H9 (cell line): ENCODE data around the gene PCDHGA6. TPM values are rescaled to one million over a fixed set of nuclear protein-coding genes. Genes with fewer than 3 reads are reported as not detected.

Experiments used
- DNase-seq: peaks from one replicate; pipeline ENCODE4 v3.0.0-alpha.2; 2017
- H2AFZ ChIP-seq: one replicate; pipeline ENCODE4 v1.6.1; 2013; ENCODE audit warnings: mild to moderate bottlenecking, low read length, control low read depth, moderate library complexity
- H2AK5ac ChIP-seq: 2 replicates; pipeline ENCODE4 v1.6.1; 2013; ENCODE audit warnings: low read length, control low read depth, mixed read lengths; ENCODE audit not compliant: insufficient read length
- H2BK120ac ChIP-seq: one replicate; pipeline ENCODE4 v1.6.1; 2013; ENCODE audit warnings: low read depth, mild to moderate bottlenecking, low read length, control low read depth, inconsistent platforms; ENCODE audit not compliant: poor library complexity, severe bottlenecking
- H2BK12ac ChIP-seq: 2 replicates; pipeline ENCODE4 v1.6.1; 2013; ENCODE audit warnings: low read length, control low read depth, mixed read lengths, low read depth; ENCODE audit not compliant: insufficient read length
- H2BK15ac ChIP-seq: 2 replicates; pipeline ENCODE4 v1.6.1; 2013; ENCODE audit warnings: low read depth, low read length, control low read depth
- H2BK20ac ChIP-seq: one replicate; pipeline ENCODE4 v1.6.1; 2013; ENCODE audit warnings: low read depth, mild to moderate bottlenecking, low read length, control low read depth, inconsistent platforms; ENCODE audit not compliant: poor library complexity, severe bottlenecking
- H2BK5ac ChIP-seq: 2 replicates; pipeline ENCODE4 v1.6.1; 2013; ENCODE audit warnings: low read length, control low read depth, mixed read lengths; ENCODE audit not compliant: insufficient read length
- H3K14ac ChIP-seq: 2 replicates; pipeline ENCODE4 v1.6.1; 2013; ENCODE audit warnings: low read length, control low read depth; ENCODE audit not compliant: insufficient read depth
- H3K18ac ChIP-seq: 2 replicates; pipeline ENCODE4 v1.6.1; 2013; ENCODE audit warnings: low read depth, mild to moderate bottlenecking, mixed read lengths, low read length, control low read depth; ENCODE audit not compliant: insufficient read length
- H3K23ac ChIP-seq: 2 replicates; pipeline ENCODE4 v1.6.1; 2013; ENCODE audit warnings: low read length, control low read depth, mixed read lengths, low read depth; ENCODE audit not compliant: insufficient read length
- H3K23me2 ChIP-seq: 2 replicates; pipeline ENCODE4 v1.6.1; 2013; ENCODE audit warnings: low read depth, mild to moderate bottlenecking, mixed read lengths, low read length, control low read depth; ENCODE audit not compliant: insufficient read length, poor library complexity, severe bottlenecking
- H3K27ac ChIP-seq: 2 replicates; pipeline ENCODE4 v1.5.1; 2013; ENCODE audit warnings: low read length, control low read depth, mixed read lengths, low read depth; ENCODE audit not compliant: insufficient read length
- H3K27me3 ChIP-seq: 2 replicates; pipeline ENCODE4 v1.6.1; 2013; ENCODE audit warnings: low read length, control low read depth, inconsistent platforms; ENCODE audit not compliant: insufficient read depth
- H3K4ac ChIP-seq: 2 replicates; pipeline ENCODE4 v1.6.1; 2013; ENCODE audit warnings: low read depth, mild to moderate bottlenecking, control low read depth, inconsistent platforms, low read length, moderate library complexity
- H3K4me1 ChIP-seq: 2 replicates; pipeline ENCODE4 v1.6.1; 2013; ENCODE audit warnings: low read length, control low read depth, inconsistent platforms; ENCODE audit not compliant: insufficient read depth
- H3K4me2 ChIP-seq: 2 replicates; pipeline ENCODE4 v1.6.1; 2013; ENCODE audit warnings: low read length, control low read depth, mixed read lengths; ENCODE audit not compliant: insufficient read length, insufficient read depth
- H3K56ac ChIP-seq: 2 replicates; pipeline ENCODE4 v1.6.1; 2013; ENCODE audit warnings: low read depth, mild to moderate bottlenecking, mixed read lengths, low read length, control low read depth; ENCODE audit not compliant: insufficient read length
- H3K79me1 ChIP-seq: 2 replicates; pipeline ENCODE4 v1.6.1; 2013; ENCODE audit warnings: low read depth, mild to moderate bottlenecking, moderate library complexity, low read length, control low read depth, inconsistent platforms; ENCODE audit not compliant: insufficient read depth, poor library complexity, severe bottlenecking
- H3K79me2 ChIP-seq: 2 replicates; pipeline ENCODE4 v1.6.1; 2013; ENCODE audit warnings: low read length, control low read depth, inconsistent platforms; ENCODE audit not compliant: insufficient read depth
- H3K9ac ChIP-seq: 2 replicates; pipeline ENCODE4 v1.6.1; 2013; ENCODE audit warnings: low read length, control low read depth, mixed read lengths; ENCODE audit not compliant: insufficient read length; ENCODE audit errors: extremely low read depth
- H3K9me3 ChIP-seq: one replicate; pipeline ENCODE4 v1.6.1; 2013; ENCODE audit warnings: low read depth, low read length, inconsistent platforms; ENCODE audit not compliant: control insufficient read depth
- H3T11ph ChIP-seq: one replicate; pipeline ENCODE4 v1.6.1; 2013; ENCODE audit warnings: mild to moderate bottlenecking, low read length, control low read depth, inconsistent platforms
- H4K20me1 ChIP-seq: one replicate; pipeline ENCODE4 v1.6.1; 2013; ENCODE audit not compliant: control insufficient read depth, insufficient read length, insufficient read depth
- H4K5ac ChIP-seq: 2 replicates; pipeline ENCODE4 v1.6.1; 2013; ENCODE audit warnings: low read depth, mild to moderate bottlenecking, mixed read lengths, low read length, control low read depth; ENCODE audit not compliant: insufficient read length
- H4K8ac ChIP-seq: replicated peaks from 2 replicates; pipeline ENCODE4 v1.6.1; 2013; ENCODE audit warnings: low read length, control low read depth, mixed read lengths, low read depth; ENCODE audit not compliant: insufficient read length
- H4K91ac ChIP-seq: 2 replicates; pipeline ENCODE4 v1.6.1; 2013; ENCODE audit warnings: low read depth, mild to moderate bottlenecking, moderate library complexity, mixed read lengths, low read length, control low read depth; ENCODE audit not compliant: insufficient read length
- H3K27ac Mint-ChIP-seq, 3 experiments: 2 replicates in 2 of 3; 3 replicates in 1 of 3; pipeline ENCODE4 v1.8.0; 2020 to 2021; ENCODE audit warnings: mixed read lengths in 3 of 3, mild to moderate bottlenecking in 1 of 3, moderate library complexity in 1 of 3
- H3K27me3 Mint-ChIP-seq: 2 replicates; pipeline ENCODE4 v1.8.0; 2021; ENCODE audit warnings: low read depth, mild to moderate bottlenecking, moderate library complexity, mixed read lengths
- H3K36me3 Mint-ChIP-seq, 3 experiments: 2 replicates in 2 of 3; 3 replicates in 1 of 3; pipeline ENCODE4 v1.8.0; 2020 to 2021; ENCODE audit warnings: low read depth in 3 of 3, mixed read lengths in 3 of 3; ENCODE audit not compliant: insufficient read depth in 1 of 3
- H3K4me1 Mint-ChIP-seq, 2 experiments: 2 replicates each; pipeline ENCODE4 v1.8.0; 2020; ENCODE audit warnings: mixed read lengths in 2 of 2
- H3K4me3 Mint-ChIP-seq, 2 experiments: 2 replicates in 1 of 2; 3 replicates in 1 of 2; pipeline ENCODE4 v1.8.0; 2020 to 2021; ENCODE audit warnings: mild to moderate bottlenecking in 2 of 2, mixed read lengths in 2 of 2, moderate library complexity in 1 of 2
- H3K9me3 Mint-ChIP-seq, 2 experiments: 2 replicates in 1 of 2; 3 replicates in 1 of 2; pipeline ENCODE4 v1.8.0; 2020; ENCODE audit warnings: mild to moderate bottlenecking in 2 of 2, mixed read lengths in 2 of 2, moderate library complexity in 1 of 2
- CTCF ChIP-seq: fragments of 200-600 bp; sonication (generic); conservative IDR thresholded peaks from 3 replicates; pipeline ENCODE4 v1.8.0; 2021; ENCODE audit warnings: antibody characterized with exemption, mild to moderate bottlenecking
- WGBS: extraction: QIAGEN DNeasy Blood & Tissue Kit; methylation state at CpG from one replicate; pipeline ENCODE4 v1.1.7; 2013; ENCODE audit warnings: missing lambda C conversion rate, low lambda C conversion rate, mixed read lengths; ENCODE audit not compliant: insufficient read length; ENCODE audit errors: extremely low coverage; 5-methylcytosine and 5-hydroxymethylcytosine counted together
- total RNA-seq: library from RNA; stranded (reverse); gene quantifications from 2 replicates; pipeline ENCODE4 v1.2.1, GENCODE V29; 2021

The PCDHGA6 gene
- total RNA-seq, 1 experiment from 2014 or later, result 1.7 TPM

- Histone ChIP-seq H2AFZ (no peak within 1 kb of the TSS), H3K18ac (no peak within 1 kb of the TSS), H2BK12ac (no peak within 1 kb of the TSS), H3K14ac (0 out of 2 replicates have a peak within 1 kb of the TSS, but pooled peaks have one; percentile 26), H2BK20ac (no peak within 1 kb of the TSS), H3K9me3 (no peaks in the 10 kb centered on the region), H2AK5ac (no peak within 1 kb of the TSS), H3K27ac (no peak within 1 kb of the TSS), H4K8ac (no peak within 1 kb of the TSS), H2BK5ac (no peak within 1 kb of the TSS), H3K4me1 (no peaks in the 10 kb centered on the region), H3K4me2 (peak within 1 kb of the TSS; percentile 29), H3K27me3 (no peaks in the 10 kb centered on the region; the same call in 1 of the 2 replicates), H2BK120ac (no peak within 1 kb of the TSS), H3K56ac (no peak within 1 kb of the TSS), H3K9ac (no peak within 1 kb of the TSS), H3T11ph (no peak within 1 kb of the TSS), H4K20me1 (no peaks in the 10 kb centered on the region), H2BK15ac (no peak within 1 kb of the TSS), H3K23me2 (peaks cover 8% of the 10 kb centered on the region), H3K23ac (no peak within 1 kb of the TSS), H3K79me2 (no peaks in the 10 kb centered on the region), H3K79me1 (no peaks in the 10 kb centered on the region), H4K5ac (no peak within 1 kb of the TSS), H4K91ac (no peak within 1 kb of the TSS), H3K4ac (no peak within 1 kb of the TSS)
- Mint-ChIP-seq H3K4me3 (peak within 1 kb of the TSS; percentile 83 to 87), H3K4me1 (peaks cover 16 to 23% of the 10 kb centered on the region in 2 experiments), H3K9me3 (peaks cover 36 to 47% of the 10 kb centered on the region in 2 experiments), H3K36me3 (peaks cover 29 to 55% (median 36%) of the 10 kb centered on the region in 3 experiments), H3K27me3 (peaks cover 28% of the 10 kb centered on the region), H3K27ac (peak within 1 kb of the TSS in 1 of 3 experiments; percentile 93; a peak in 2 of 7 replicates)
- TF ChIP-seq CTCF, result peak; percentile 89
- DNase-seq, result peak; percentile 73
- no CpG with 5 or more reads among the region's 31 CpGs for WGBS
These were observed 39.3 kb downstream of the PCDHGA6 start, which contains the start of gene PCDHGA10 for GRCh38 chr5:141412854-141413539. PCDHGA10 (plus strand) TSS chr5:141412987; CDS start chr5:141413176, 189 bp downstream.
